GM19025 (cell line): ENCODE measurements around the gene HES2.
"Not testable (repeated sequence)": the region's sequence is repeated elsewhere in the genome, so short reads cannot be mapped to it uniquely, and the experiment has no call there.

Source experiments
- ATAC-seq: cut with Tn5 transposase; IDR thresholded peaks from one replicate; pipeline ENCODE4 v1.9.1; 2021; ENCODE audit warnings: mild to moderate bottlenecking, low read depth, moderate library complexity; ENCODE audit not compliant: unreplicated experiment

Gene HES2

GRCh38 chr1:6437012-6437700 is 17.4 kb upstream of the HES2 start:
- not testable (repeated sequence) for ATAC-seq

- not testable (repeated sequence) for ATAC-seq
These were observed 16.6 kb upstream of the HES2 start for GRCh38 chr1:6436277-6436676.

- ATAC-seq: no peak
These were observed 15.8 kb upstream of the HES2 start for GRCh38 chr1:6435547-6435946.

DNA sequence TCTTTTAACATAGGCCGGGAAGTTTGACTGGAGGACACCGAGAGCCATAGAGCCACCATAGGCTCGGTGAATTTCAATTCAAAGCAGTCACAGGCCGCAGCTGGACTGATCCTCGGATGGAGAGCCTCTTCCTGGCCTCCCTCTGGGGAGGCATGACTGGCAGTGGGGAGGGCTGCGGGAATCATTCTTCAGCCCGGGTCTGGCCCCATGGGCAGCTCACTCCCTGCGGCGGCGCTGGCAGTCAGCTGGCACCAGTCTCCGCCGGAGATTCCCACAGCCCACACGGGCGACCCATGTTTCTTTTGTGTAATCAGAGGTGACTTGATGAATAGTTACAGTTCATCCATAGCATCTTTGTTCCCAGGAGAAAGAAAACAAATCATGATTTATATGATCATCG is 15.4 kb upstream of the HES2 start:
- ATAC-seq: no peak

GRCh38 chr1:6434186-6434585 is 14.5 kb upstream of the HES2 start:
- no peak for ATAC-seq

GRCh38 chr1:6431645-6432579 is 12.2 kb upstream of the HES2 start:
- not testable (repeated sequence) for ATAC-seq

GRCh38 chr1:6429660-6430411 is 10.1 kb upstream of the HES2 start:
- ATAC-seq: not testable (repeated sequence)

GRCh38 chr1:6428453-6428852 is 8.7 kb upstream of the HES2 start:
- ATAC-seq: not testable (repeated sequence)

DNA sequence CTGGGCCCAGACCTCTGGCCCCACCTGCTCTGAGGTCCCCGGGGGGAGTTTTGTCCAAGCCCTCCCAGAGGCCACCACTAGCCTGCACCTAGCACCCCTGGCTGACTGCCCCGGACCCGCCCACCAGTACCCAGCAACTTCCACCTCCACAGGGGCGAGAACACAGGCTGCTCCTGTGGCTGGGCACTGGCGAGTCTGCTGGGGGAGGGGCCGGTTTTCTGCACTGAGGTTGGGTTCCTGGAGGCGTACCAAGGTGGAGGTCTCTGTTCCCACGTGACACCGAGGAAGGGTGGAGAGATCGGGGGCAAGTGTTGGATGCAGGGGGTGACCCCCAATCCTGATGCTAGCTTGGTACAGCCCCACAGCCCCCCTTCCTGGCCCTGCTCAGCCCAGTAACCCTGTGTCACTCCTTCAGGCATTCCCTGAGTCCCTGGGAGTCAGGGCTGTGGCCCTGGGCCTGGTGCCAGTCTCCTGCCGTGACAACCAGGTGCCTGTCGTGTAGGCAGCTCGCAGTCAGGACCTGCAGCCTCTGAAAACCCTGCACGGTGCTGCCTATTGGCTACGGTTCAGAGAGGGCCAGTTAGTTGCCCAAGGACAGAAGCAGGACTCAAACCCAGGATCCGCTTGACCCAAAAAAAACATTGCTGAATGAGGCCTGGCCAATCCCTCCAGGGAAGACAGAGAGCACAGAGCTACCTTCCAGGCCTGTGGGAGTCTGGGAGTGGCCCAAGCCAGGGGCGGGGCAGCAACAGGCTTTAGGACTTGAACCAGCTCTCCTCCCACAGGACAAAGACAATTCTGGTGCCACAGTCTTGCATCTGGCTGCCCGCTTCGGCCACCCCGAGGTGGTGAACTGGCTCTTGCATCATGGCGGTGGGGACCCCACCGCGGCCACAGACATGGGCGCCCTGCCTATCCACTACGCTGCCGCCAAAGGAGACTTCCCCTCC is 8.0 kb upstream of the HES2 start:
- ATAC-seq: no peak

DNA sequence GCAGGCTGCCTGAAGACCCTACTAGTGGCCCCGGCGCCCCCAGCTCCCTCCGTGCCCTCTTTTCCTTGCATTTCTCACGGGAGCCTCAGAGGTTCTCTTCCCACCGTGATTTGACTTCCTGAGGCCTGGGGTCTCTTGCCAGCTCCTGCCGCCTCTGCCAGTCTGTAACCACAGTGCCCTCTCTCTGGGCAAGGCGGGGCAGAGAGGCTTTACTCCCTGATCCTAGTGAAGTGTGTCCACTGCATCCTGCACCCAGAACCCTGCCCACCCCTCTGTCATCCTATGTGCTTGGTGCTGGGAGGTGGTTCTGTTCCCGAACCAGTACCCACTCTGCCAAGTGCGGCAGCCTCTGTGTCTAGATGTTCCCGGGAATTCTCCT is 7.2 kb upstream of the HES2 start:
- no peak for ATAC-seq

DNA sequence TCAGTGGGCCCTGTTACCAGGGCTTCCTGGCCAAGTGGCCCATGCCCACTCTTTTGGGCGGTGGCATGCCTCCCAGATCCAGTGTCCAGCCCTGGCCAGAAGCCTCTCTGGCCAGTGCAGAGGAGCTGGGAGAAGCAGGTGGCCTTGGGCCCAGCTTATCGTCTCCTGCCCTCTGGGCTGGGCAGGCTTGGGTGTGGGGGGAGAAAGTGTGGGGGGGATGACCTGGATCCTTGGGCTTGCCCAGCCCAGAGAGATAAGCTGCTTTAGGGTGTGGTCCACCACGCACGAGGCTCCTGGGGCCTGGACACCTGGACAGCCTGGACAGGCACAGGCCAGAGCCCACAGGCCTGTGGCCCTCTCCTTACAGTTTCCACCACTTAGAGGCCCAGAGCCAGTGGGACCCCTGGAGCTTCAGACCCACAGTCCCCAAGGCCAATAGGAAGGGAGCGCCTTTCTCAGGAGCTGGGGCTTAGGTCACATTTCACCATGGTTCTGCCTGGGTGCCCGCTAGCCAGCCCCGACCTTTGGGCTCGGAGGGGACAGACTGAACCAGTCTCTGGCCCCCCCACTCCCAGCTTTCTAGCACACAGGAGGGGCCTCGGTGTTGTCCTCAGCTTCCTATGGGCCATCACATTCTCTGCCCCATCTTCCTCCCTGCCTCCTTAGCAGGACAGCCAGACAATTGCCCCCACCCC is 6.7 kb upstream of the HES2 start:
- no peak for ATAC-seq

DNA sequence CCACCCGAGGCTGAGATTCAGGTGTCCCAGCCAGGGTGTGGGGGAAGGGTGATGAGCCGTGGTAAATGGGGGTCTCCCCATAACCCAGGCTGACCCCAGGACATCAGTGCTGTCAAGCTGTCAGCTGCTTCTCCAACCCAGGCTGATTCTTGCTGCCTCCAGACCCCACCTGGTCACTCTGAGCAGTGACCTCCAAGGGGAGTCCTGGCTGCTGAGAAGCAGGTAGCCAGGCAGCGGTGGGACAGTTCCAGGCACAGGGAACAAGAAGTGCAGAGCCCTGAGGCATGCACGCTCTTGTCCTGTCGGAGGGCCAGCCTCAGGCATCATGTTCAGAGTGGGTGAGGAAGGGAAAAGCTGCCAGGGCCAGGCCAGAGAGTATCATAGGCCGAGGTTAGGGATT is 5.9 kb upstream of the HES2 start:
- no peak for ATAC-seq

DNA sequence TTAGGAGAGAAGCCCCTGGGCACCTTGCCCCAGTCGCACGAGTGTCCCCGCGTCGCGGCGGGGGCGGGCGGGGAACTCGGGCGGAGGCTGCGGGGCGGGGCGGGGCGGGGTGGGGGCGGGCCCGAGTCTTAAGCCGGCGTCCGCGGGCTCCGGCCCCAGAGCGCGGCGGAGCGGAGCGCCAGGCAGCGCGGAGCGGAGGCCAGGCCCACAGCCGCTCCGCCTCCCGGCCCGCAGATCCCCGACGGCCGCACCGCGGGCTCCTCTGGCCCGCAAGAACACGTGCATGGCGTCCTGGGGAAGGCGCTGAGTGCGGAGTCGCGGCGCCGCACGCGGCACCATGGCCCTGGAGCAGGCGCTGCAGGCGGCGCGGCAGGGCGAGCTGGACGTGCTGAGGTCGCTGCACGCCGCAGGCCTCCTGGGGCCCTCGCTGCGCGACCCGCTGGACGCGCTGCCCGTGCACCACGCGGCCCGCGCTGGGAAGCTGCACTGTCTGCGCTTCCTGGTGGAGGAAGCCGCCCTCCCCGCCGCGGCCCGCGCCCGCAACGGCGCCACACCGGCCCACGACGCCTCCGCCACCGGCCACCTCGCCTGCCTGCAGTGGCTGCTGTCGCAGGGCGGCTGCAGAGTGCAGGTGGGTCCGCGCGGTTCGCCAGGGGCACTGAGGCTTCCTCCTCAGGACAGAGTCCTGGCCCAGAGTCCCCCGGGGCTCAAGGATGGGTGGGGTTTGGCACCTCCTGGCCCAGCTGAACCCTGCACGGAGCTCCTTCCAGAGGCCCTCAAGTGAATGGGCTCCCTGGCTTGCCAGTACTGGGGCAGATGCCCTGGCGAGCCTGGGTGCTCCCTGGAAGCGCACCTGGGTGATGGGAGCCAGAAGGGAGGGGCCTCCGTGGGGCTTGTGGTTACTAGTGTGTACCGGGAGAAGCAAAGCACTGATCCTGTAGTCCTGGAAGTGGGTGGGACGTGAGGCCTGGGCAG is 5.2 kb upstream of the HES2 start, which contains the start of gene ESPN:
ESPN (plus strand) TSS at position 158 of the 975 bp plus-strand sequence; CDS start at position 338, 180 bp downstream.
- ATAC-seq: no peak

DNA sequence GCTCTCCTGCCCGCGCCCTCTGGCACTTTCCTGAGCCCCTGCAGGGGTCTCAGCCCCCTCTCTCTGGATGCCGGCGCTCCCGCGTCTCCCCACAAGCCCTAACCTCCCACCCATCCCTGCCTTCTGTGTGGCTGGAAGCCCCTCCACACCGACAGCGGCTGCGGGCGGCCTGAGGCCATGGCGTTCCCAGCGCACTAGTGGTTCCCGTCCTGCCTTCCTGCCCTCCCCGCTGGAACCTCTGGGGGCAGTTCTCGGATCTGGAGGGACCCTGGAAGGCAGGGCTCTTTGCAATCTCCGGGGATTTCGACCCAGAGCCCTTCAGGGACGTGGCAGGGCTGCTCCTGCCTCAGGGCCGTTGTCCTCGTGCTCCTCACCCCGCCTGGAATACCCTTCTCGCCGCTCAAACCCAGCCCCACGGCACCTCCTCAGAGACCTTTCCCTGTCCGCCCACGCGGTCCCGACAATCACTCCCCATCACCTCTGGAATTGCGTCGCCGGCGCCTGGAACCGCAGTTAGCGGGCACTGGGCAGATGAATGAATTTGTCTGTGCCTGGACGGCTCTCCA is 4.4 kb upstream of the HES2 start:
- ATAC-seq: no peak

- no peak for ATAC-seq
These were observed 3.7 kb upstream of the HES2 start for GRCh38 chr1:6423321-6423999.

DNA sequence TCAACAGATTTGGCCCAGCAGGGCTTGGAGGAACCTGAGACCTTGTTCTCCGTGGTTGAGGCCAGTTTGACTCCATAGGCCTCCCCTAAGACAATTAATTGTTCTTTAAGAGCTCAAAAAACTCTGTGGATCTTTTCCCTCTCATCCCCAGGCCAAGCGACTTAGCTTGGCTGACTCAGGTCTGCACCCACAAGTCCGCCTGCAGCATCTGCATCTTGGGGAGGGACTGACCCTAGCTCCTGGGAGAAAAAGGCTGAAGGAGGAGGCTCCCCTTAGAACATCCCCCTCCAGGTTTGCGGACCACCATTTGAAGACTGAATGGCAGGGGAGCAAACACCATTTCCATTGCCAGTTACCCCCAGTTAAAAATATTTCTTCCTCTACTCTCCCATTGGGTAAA is 1.5 kb upstream of the HES2 start:
- ATAC-seq: no peak

GRCh38 chr1:6420454-6421042 is 829 bp upstream of the HES2 start:
- ATAC-seq: no peak
